Activated CD8-positive, alpha-beta memory T cell treated with anti-CD3 and anti-CD28 coated beads, Interleukin-2, amount 10 ng/mL, durations not matched to agents 7 days and 5 days (primary cell): ENCODE data around the gene TRAK2. TPM values are rescaled to one million over a fixed set of nuclear protein-coding genes. Genes with fewer than 3 reads are reported as not detected.

ENCODE experiments used
- ATAC-seq: fragments of 150-1000 bp; cut with Tn5 transposase; one replicate; pipeline ENCODE4 v1.10.0; 2021; ENCODE audit warnings: moderate library complexity
- CTCF ChIA-PET: fragments of 350-600 bp; sonication (Branson Sonifier 250); formaldehyde crosslinking; loops from one replicate; lab custom pipeline; 2021; ENCODE audit warnings: antibody characterized with exemption; lab: Charles Lee
- DNase-seq: peaks from one replicate; pipeline ENCODE4 v3.0.0-alpha.2; 2020
- H3K27ac Mint-ChIP-seq: one replicate; pipeline ENCODE4 v1.8.0; 2021; ENCODE audit warnings: mild to moderate bottlenecking, mixed read lengths
- H3K27me3 Mint-ChIP-seq: one replicate; pipeline ENCODE4 v1.8.0; 2021; ENCODE audit warnings: mixed read lengths
- H3K36me3 Mint-ChIP-seq: one replicate; pipeline ENCODE4 v1.8.0; 2021; ENCODE audit warnings: mild to moderate bottlenecking, mixed read lengths
- H3K4me1 Mint-ChIP-seq: one replicate; pipeline ENCODE4 v1.8.0; 2021; ENCODE audit warnings: mixed read lengths
- H3K4me3 Mint-ChIP-seq: one replicate; pipeline ENCODE4 v1.8.0; 2021; ENCODE audit warnings: mild to moderate bottlenecking, moderate library complexity, mixed read lengths
- H3K9me3 Mint-ChIP-seq: one replicate; pipeline ENCODE4 v1.8.0; 2022; ENCODE audit warnings: low read depth, mixed read lengths
- total RNA-seq, 2 experiments: library from RNA; stranded (reverse); gene quantifications; one replicate each; pipeline ENCODE4 v1.2.3, GENCODE V29; 2021

The TRAK2 gene
- total RNA-seq, 2 experiments from 2014 or later = 39.8 to 42.7 TPM

- no peaks in the 10 kb centered on the region for H3K9me3 Mint-ChIP-seq
- H3K4me3 Mint-ChIP-seq = no peak overlapping the region
- peaks cover 30% of the 10 kb centered on the region for H3K36me3 Mint-ChIP-seq
- H3K27me3 Mint-ChIP-seq = no peaks in the 10 kb centered on the region
- H3K27ac Mint-ChIP-seq = no peak overlapping the region
- CTCF ChIA-PET = interaction anchor here (1.0 to 1.2 kb wide), 2 partner anchors 93 to 177 kb away, joined by 3 read pairs; partner anchors contain the start of gene CASP10
- ATAC-seq (no peak), DNase-seq (no peak)
- peaks cover 30% of the 10 kb centered on the region for H3K4me1 Mint-ChIP-seq
These were observed 91.0 kb downstream of the TRAK2 start for GRCh38 chr2:201360256-201360655.

GRCh38 chr2:201358684-201359083 is 92.6 kb downstream of the TRAK2 start:
- Mint-ChIP-seq H3K4me1 (peaks cover 26% of the 10 kb centered on the region), H3K4me3 (no peak overlapping the region), H3K36me3 (peaks cover 23% of the 10 kb centered on the region), H3K27me3 (no peaks in the 10 kb centered on the region), H3K27ac (no peak overlapping the region), H3K9me3 (no peaks in the 10 kb centered on the region)
- CTCF ChIA-PET = no interaction called here
- ATAC-seq (peak; percentile 76), DNase-seq (peak; percentile 52)

GRCh38 chr2:201357221-201357620 is 94.0 kb downstream of the TRAK2 start, which contains the start of gene FLACC1:
Gene FLACC1 (minus strand): TSS chr2:201357345. CDS start chr2:201351404, 5,941 bp downstream.
- Mint-ChIP-seq H3K4me3 (no peak within 1 kb of the TSS), H3K9me3 (no peaks in the 10 kb centered on the region), H3K36me3 (peaks cover 16% of the 10 kb centered on the region), H3K27ac (no peak within 1 kb of the TSS), H3K27me3 (no peaks in the 10 kb centered on the region), H3K4me1 (peaks cover 22% of the 10 kb centered on the region)
- CTCF ChIA-PET = interaction anchor here (1.0 to 1.5 kb wide), 2 partner anchors 97 to 125 kb away, joined by 3 to 4 read pairs; partner anchors contain the start of gene CASP8
- DNase-seq (no peak), ATAC-seq (no peak)

GRCh38 chr2:201353116-201353515 is 98.1 kb downstream of the TRAK2 start:
- Mint-ChIP-seq H3K36me3 (peaks cover 4% of the 10 kb centered on the region), H3K27me3 (no peaks in the 10 kb centered on the region), H3K4me1 (no peaks in the 10 kb centered on the region), H3K27ac (no peak overlapping the region), H3K9me3 (no peaks in the 10 kb centered on the region), H3K4me3 (no peak overlapping the region)
- CTCF ChIA-PET = no interaction called here
- no peak for DNase-seq
- ATAC-seq = no peak

GRCh38 chr2:201350879-201351278 is 100.4 kb downstream of the TRAK2 start:
- Mint-ChIP-seq H3K4me3 (no peak overlapping the region), H3K4me1 (no peaks in the 10 kb centered on the region)
- CTCF ChIA-PET = interaction anchor here (0.6 to 2.6 kb wide), 2 partner anchors 14 to 1130 kb away, joined by 3 to 14 read pairs; no protein-coding TSS in a partner anchor

GRCh38 chr2:201349601-201350000 is 101.7 kb downstream of the TRAK2 start:
- ATAC-seq = no peak
- H3K36me3 Mint-ChIP-seq = peaks cover 6% of the 10 kb centered on the region
- CTCF ChIA-PET = interaction anchor here (1.3 kb wide), 1 partner anchor 12 kb away, joined by 3 read pairs; no protein-coding TSS in a partner anchor

More at GRCh38 chr2:201350879-201351278, 100.4 kb downstream of the TRAK2 start:
- DNase-seq = no peak
- Mint-ChIP-seq H3K9me3 (no peaks in the 10 kb centered on the region), H3K27ac (no peak overlapping the region), H3K27me3 (no peaks in the 10 kb centered on the region), H3K36me3 (peaks cover 4% of the 10 kb centered on the region)
- ATAC-seq = no peak

GRCh38 chr2:201348758-201349157 is 102.5 kb downstream of the TRAK2 start:
- H3K9me3 Mint-ChIP-seq = no peaks in the 10 kb centered on the region
- peaks cover 2% of the 10 kb centered on the region for H3K4me1 Mint-ChIP-seq
- DNase-seq (no peak), ATAC-seq (no peak)
- CTCF ChIA-PET = no interaction called here
- no peak overlapping the region for H3K4me3 Mint-ChIP-seq
- no peaks in the 10 kb centered on the region for H3K27me3 Mint-ChIP-seq
- peaks cover 9% of the 10 kb centered on the region for H3K36me3 Mint-ChIP-seq
- no peak overlapping the region for H3K27ac Mint-ChIP-seq

More at GRCh38 chr2:201349601-201350000, 101.7 kb downstream of the TRAK2 start:
- H3K27me3 Mint-ChIP-seq = no peaks in the 10 kb centered on the region
- no peak overlapping the region for H3K27ac Mint-ChIP-seq
- no peaks in the 10 kb centered on the region for H3K9me3 Mint-ChIP-seq
- H3K4me3 Mint-ChIP-seq = no peak overlapping the region
- DNase-seq = no peak
- peaks cover 2% of the 10 kb centered on the region for H3K4me1 Mint-ChIP-seq

- no peaks in the 10 kb centered on the region for H3K9me3 Mint-ChIP-seq
- H3K36me3 Mint-ChIP-seq = peaks cover 22% of the 10 kb centered on the region
- CTCF ChIA-PET = interaction anchor here (1.4 kb wide), 1 partner anchor 16 kb away, joined by 4 read pairs; no protein-coding TSS in a partner anchor
- no peak overlapping the region for H3K27ac Mint-ChIP-seq
- no peak overlapping the region for H3K4me3 Mint-ChIP-seq
- DNase-seq (no peak), ATAC-seq (no peak)
- H3K27me3 Mint-ChIP-seq = no peaks in the 10 kb centered on the region
- H3K4me1 Mint-ChIP-seq = peaks cover 2% of the 10 kb centered on the region
These were observed 104.1 kb downstream of the TRAK2 start for GRCh38 chr2:201347138-201347537.

GRCh38 chr2:201345625-201346213 is 105.5 kb downstream of the TRAK2 start:
- Mint-ChIP-seq H3K4me3 (no peak overlapping the region), H3K4me1 (peaks cover 5% of the 10 kb centered on the region), H3K27ac (no peak overlapping the region), H3K36me3 (peaks cover 31% of the 10 kb centered on the region), H3K9me3 (peaks cover 2% of the 10 kb centered on the region), H3K27me3 (no peaks in the 10 kb centered on the region)
- CTCF ChIA-PET = no interaction called here
- DNase-seq (no peak), ATAC-seq (no peak)

GRCh38 chr2:201344663-201345366 is 106.4 kb downstream of the TRAK2 start:
- Mint-ChIP-seq H3K27me3 (no peaks in the 10 kb centered on the region), H3K27ac (no peak overlapping the region), H3K9me3 (peaks cover 5% of the 10 kb centered on the region), H3K4me1 (peaks cover 12% of the 10 kb centered on the region), H3K4me3 (no peak overlapping the region), H3K36me3 (peaks cover 35% of the 10 kb centered on the region)
- no peak for DNase-seq
- CTCF ChIA-PET = interaction anchor here (1.1 kb wide), 1 partner anchor 19 kb away, joined by 6 read pairs; no protein-coding TSS in a partner anchor
- ATAC-seq = no peak

GRCh38 chr2:201343559-201343958 is 107.7 kb downstream of the TRAK2 start:
- no peak overlapping the region for H3K27ac Mint-ChIP-seq
- H3K36me3 Mint-ChIP-seq = peaks cover 45% of the 10 kb centered on the region
- no peak for DNase-seq
- H3K27me3 Mint-ChIP-seq = no peaks in the 10 kb centered on the region
- peaks cover 7% of the 10 kb centered on the region for H3K9me3 Mint-ChIP-seq
- no peak for ATAC-seq
- CTCF ChIA-PET = interaction anchor here (1.0 to 1.2 kb wide), 2 partner anchors 9 to 13 kb away, joined by 3 read pairs; no protein-coding TSS in a partner anchor
- H3K4me3 Mint-ChIP-seq = no peak overlapping the region
- peaks cover 15% of the 10 kb centered on the region for H3K4me1 Mint-ChIP-seq

- peaks cover 7% of the 10 kb centered on the region for H3K9me3 Mint-ChIP-seq
- H3K36me3 Mint-ChIP-seq = peaks cover 50% of the 10 kb centered on the region
- no peak overlapping the region for H3K27ac Mint-ChIP-seq
- no peak for ATAC-seq
- CTCF ChIA-PET = no interaction called here
- H3K27me3 Mint-ChIP-seq = no peaks in the 10 kb centered on the region
- DNase-seq = no peak
- peaks cover 15% of the 10 kb centered on the region for H3K4me1 Mint-ChIP-seq
- H3K4me3 Mint-ChIP-seq = no peak overlapping the region
These were observed 108.3 kb downstream of the TRAK2 start for GRCh38 chr2:201342923-201343322.

GRCh38 chr2:201329409-201329808 is 121.8 kb downstream of the TRAK2 start:
- no peak for ATAC-seq
- Mint-ChIP-seq H3K9me3 (peaks cover 13% of the 10 kb centered on the region), H3K4me1 (peaks cover 4% of the 10 kb centered on the region), H3K27ac (no peak overlapping the region), H3K27me3 (no peaks in the 10 kb centered on the region), H3K36me3 (peaks cover 28% of the 10 kb centered on the region), H3K4me3 (no peak overlapping the region)
- DNase-seq = no peak
- CTCF ChIA-PET = interaction anchor here (0.6 kb wide), 1 partner anchor 417 kb away, joined by 3 read pairs; no protein-coding TSS in a partner anchor
